ENCODE measurements around the gene ATP6V0E2. TPM values are rescaled to one million over a fixed set of nuclear protein-coding genes. Genes with fewer than 3 reads are reported as not detected.

The ATP6V0E2 gene
- total and polyA plus RNA-seq, 10 donors: 19.3 to 35.4 (median 28.7) TPM

- intact Hi-C loops (cut with DNase I; ENCODE audit: low total_unique reads): no loop called here
- H3K9me3 ChIP-seq: no peaks in the 10 kb centered on the region
- no peak overlapping the region for H3K4me3 ChIP-seq
- no peaks in the 10 kb centered on the region for H3K27me3 ChIP-seq (replicated peaks in 1 of 7)
- H3K27ac ChIP-seq: peak overlapping the region in 3 of 8 donors; percentile 75 to 83 (median 79)
- no peak for TF ChIP-seq POLR2AphosphoS5 (IDR thresholded peaks at IDR 0.05)
- no peak for TF ChIP-seq POLR2A (IDR thresholded peaks at IDR 0.05)
- no peak for TF ChIP-seq CTCF (IDR thresholded peaks at IDR 0.05 in 8 of 11, conservative IDR thresholded peaks at IDR 0.05 in 3 of 11)
- WGBS, 5 donors: 76 to 98% (median 87%) methylated on average over 7 to 8 of the region's 8 CpGs
- H3K36me3 ChIP-seq: peaks cover 4 to 78% (median 46%) of the 10 kb centered on the region in 6 donors
- peaks cover 12 to 53% (median 47%) of the 10 kb centered on the region in 6 donors for H3K4me1 ChIP-seq
- DNase-seq: no peak
These were observed 9.7 kb upstream of the ATP6V0E2 start for GRCh38 chr7:149864023-149864422.

GRCh38 chr7:149864751-149865150 is 9.0 kb upstream of the ATP6V0E2 start:
- Histone ChIP-seq H3K9me3 (no peaks in the 10 kb centered on the region), H3K36me3 (peaks cover 4 to 71% (median 41%) of the 10 kb centered on the region in 6 donors), H3K27ac (peak overlapping the region in 7 of 8 donors; percentile 48 to 83 (median 75)), H3K4me1 (peaks cover 20 to 61% (median 54%) of the 10 kb centered on the region in 6 donors), H3K4me3 (no peak overlapping the region), H3K27me3 (replicated peaks in 1 of 7) (no peaks in the 10 kb centered on the region)
- DNase-seq: no peak
- intact Hi-C loops (cut with DNase I; ENCODE audit: low total_unique reads): no loop called here
- TF ChIP-seq CTCF (IDR thresholded peaks at IDR 0.05 in 8 of 11, conservative IDR thresholded peaks at IDR 0.05 in 3 of 11): no peak
- no peak for TF ChIP-seq POLR2A (IDR thresholded peaks at IDR 0.05)
- no peak for TF ChIP-seq POLR2AphosphoS5 (IDR thresholded peaks at IDR 0.05)
- 88 to 94% (median 93%) methylated on average over 9 to 12 of the region's 12 CpGs for WGBS, 5 donors

GRCh38 chr7:149865437-149865836 is 8.3 kb upstream of the ATP6V0E2 start:
- H3K36me3 ChIP-seq: peaks cover 4 to 64% (median 35%) of the 10 kb centered on the region in 6 donors
- peaks cover 26 to 67% (median 61%) of the 10 kb centered on the region in 6 donors for H3K4me1 ChIP-seq
- H3K4me3 ChIP-seq: no peak overlapping the region
- peak; percentile 89 for DNase-seq
- H3K27ac ChIP-seq: peak overlapping the region in 7 of 8 donors; percentile 48 to 83 (median 75)
- TF ChIP-seq POLR2A (IDR thresholded peaks at IDR 0.05) (no peak), POLR2AphosphoS5 (IDR thresholded peaks at IDR 0.05) (peak in 2 of 3 donors; percentile 57 to 65), CTCF (IDR thresholded peaks at IDR 0.05 in 8 of 11, conservative IDR thresholded peaks at IDR 0.05 in 3 of 11) (no peak)
- no peaks in the 10 kb centered on the region for H3K9me3 ChIP-seq
- intact Hi-C loops (cut with DNase I; ENCODE audit: low total_unique reads): no loop called here
- no peaks in the 10 kb centered on the region for H3K27me3 ChIP-seq (replicated peaks in 1 of 7)
- 20 to 66% (median 27%) methylated on average over 6 to 7 of the region's 7 CpGs for WGBS, 5 donors

- H3K9me3 ChIP-seq: no peaks in the 10 kb centered on the region
- H3K4me1 ChIP-seq: peaks cover 26 to 76% (median 70%) of the 10 kb centered on the region in 6 donors
- intact Hi-C loops (cut with DNase I; ENCODE audit: low total_unique reads): no loop called here
- 71 to 86% (median 79%) methylated on average over 16 of the region's 16 CpGs for WGBS, 5 donors
- peaks cover 4 to 56% (median 27%) of the 10 kb centered on the region in 6 donors for H3K36me3 ChIP-seq
- no peak overlapping the region for H3K4me3 ChIP-seq
- H3K27ac ChIP-seq: peak overlapping the region in 7 of 8 donors; percentile 48 to 83 (median 75)
- no peaks in the 10 kb centered on the region for H3K27me3 ChIP-seq (replicated peaks in 1 of 7)
- no peak for DNase-seq
- TF ChIP-seq POLR2AphosphoS5 (IDR thresholded peaks at IDR 0.05) (no peak), POLR2A (IDR thresholded peaks at IDR 0.05) (no peak), CTCF (IDR thresholded peaks at IDR 0.05 in 8 of 11, conservative IDR thresholded peaks at IDR 0.05 in 3 of 11) (no peak)
These were observed 7.5 kb upstream of the ATP6V0E2 start for GRCh38 chr7:149866139-149866778.
